Left lung (tissue), 10 donors: ENCODE results near the gene DOCK3. TPM values are rescaled to one million over a fixed set of nuclear protein-coding genes. Genes with fewer than 3 reads are reported as not detected.

Source experiments
- ATAC-seq: fragments of 200-7000 bp; cut with Tn5 transposase; one replicate; pipeline ENCODE4 v1.9.1; 2020; ENCODE audit warnings: moderate library complexity
- DNase-seq, 4 donors: peaks; one replicate each; pipeline ENCODE4 v3.0.0-alpha.2; 2013 to 2020
- H3K27ac ChIP-seq, 2 donors: fragments of 200-600 bp; sonication (generic) in 1 of 2; one replicate each; pipeline versions ENCODE4 v1.5.0 to v1.8.0; 2020 to 2021
- H3K27me3 ChIP-seq, 2 donors: fragments of 200-600 bp; sonication (generic) in 1 of 2; one replicate each; pipeline versions ENCODE4 v1.5.0 to v1.8.0; 2020 to 2021
- H3K36me3 ChIP-seq, 2 donors: fragments of 200-600 bp; sonication (generic) in 1 of 2; one replicate each; pipeline versions ENCODE4 v1.5.0 to v1.8.0; 2020 to 2021
- H3K4me1 ChIP-seq, 2 donors: fragments of 200-600 bp; one replicate each; pipeline ENCODE4 v1.8.0; 2021
- H3K4me3 ChIP-seq, 2 donors: fragments of 200-600 bp; sonication (generic) in 1 of 2; one replicate each; pipeline versions ENCODE4 v1.5.0 to v1.8.0; 2020 to 2021; ENCODE audit warnings: mild to moderate bottlenecking in 1 of 2
- H3K9me3 ChIP-seq, 2 donors: fragments of 200-600 bp; sonication (generic) in 1 of 2; one replicate each; pipeline versions ENCODE4 v1.5.0 to v1.8.0; 2020 to 2021
- CTCF ChIP-seq, 2 donors: fragments of 200-600 bp; sonication (generic) in 1 of 2; IDR thresholded peaks; one replicate each; pipeline versions ENCODE4 v1.5.0 to v1.8.0; 2021; ENCODE audit warnings: antibody characterized with exemption in 2 of 2
- intact Hi-C, 2 donors: fragments of 100-400 bp; cut with DNase I; formaldehyde crosslinking; loops; one replicate each; pipeline versions ENCODE4 v1.11.2 to v1.14.2; 2022
- polyA plus RNA-seq, 6 donors: library from polyadenylated mRNA; unstranded; fragments of 120-200 nt; gene quantifications; one replicate each; pipeline ENCODE4 v1.2.1, GENCODE V29; 2013; ENCODE audit not compliant: insufficient read length in 6 of 6
- total RNA-seq, 2 donors: library from RNA; stranded (reverse); fragmentation: NEBNext Ultra II Directional; extraction: Animal tissue kit (Norgen Biotek cat#: 25700); gene quantifications; one replicate each; pipeline ENCODE4 v1.2.1, GENCODE V29; 2021
- donor health status: DM: no; HTN: yes; CAD: no.
- donor health status: DM: no; HTN: no; CAD: no.

Gene DOCK3
- total and polyA plus RNA-seq, 8 donors = 0.34 to 2.2 (median 1.8) TPM

- Histone ChIP-seq H3K4me3 (no peak overlapping the region), H3K36me3 (no peaks in the 10 kb centered on the region), H3K9me3 (no peaks in the 10 kb centered on the region), H3K4me1 (no peaks in the 10 kb centered on the region), H3K27me3 (no peaks in the 10 kb centered on the region), H3K27ac (no peak overlapping the region)
- intact Hi-C loops = no loop called here
- no peak for TF ChIP-seq CTCF (IDR thresholded peaks at IDR 0.05)
- peak in 1 of 4 donors; percentile 13 for DNase-seq
- ATAC-seq = no peak
Observed at GRCh38 chr3:51139616-51140015, 464.9 kb downstream of the DOCK3 start.

GRCh38 chr3:51141573-51141972, 466.8 kb downstream of the DOCK3 start:
- Histone ChIP-seq H3K27me3 (no peaks in the 10 kb centered on the region), H3K4me3 (no peak overlapping the region), H3K4me1 (no peaks in the 10 kb centered on the region), H3K36me3 (no peaks in the 10 kb centered on the region), H3K9me3 (no peaks in the 10 kb centered on the region), H3K27ac (no peak overlapping the region)
- no peak for DNase-seq
- intact Hi-C loops = no loop called here
- no peak for TF ChIP-seq CTCF (IDR thresholded peaks at IDR 0.05)
- ATAC-seq = no peak

- no peak for TF ChIP-seq CTCF (IDR thresholded peaks at IDR 0.05)
- H3K4me1 ChIP-seq = no peaks in the 10 kb centered on the region
- ATAC-seq (no peak), DNase-seq (no peak)
- no peaks in the 10 kb centered on the region for H3K27me3 ChIP-seq
- H3K27ac ChIP-seq = no peak overlapping the region
- H3K4me3 ChIP-seq = no peak overlapping the region
- intact Hi-C loops = no loop called here
- peaks cover 0 to 3% of the 10 kb centered on the region in 2 donors for H3K9me3 ChIP-seq
- no peaks in the 10 kb centered on the region for H3K36me3 ChIP-seq
Observed at GRCh38 chr3:51145811-51146585, 471.3 kb downstream of the DOCK3 start.

- no peak overlapping the region for H3K27ac ChIP-seq
- intact Hi-C loops = no loop called here
- H3K9me3 ChIP-seq = peaks cover 0 to 3% of the 10 kb centered on the region in 2 donors
- no peaks in the 10 kb centered on the region for H3K36me3 ChIP-seq
- no peak for ATAC-seq
- H3K4me3 ChIP-seq = no peak overlapping the region
- no peak for DNase-seq
- no peaks in the 10 kb centered on the region for H3K4me1 ChIP-seq
- H3K27me3 ChIP-seq = no peaks in the 10 kb centered on the region
- TF ChIP-seq CTCF (IDR thresholded peaks at IDR 0.05) = no peak
Observed at GRCh38 chr3:51146781-51147180, 472.1 kb downstream of the DOCK3 start.

- Histone ChIP-seq H3K4me3 (no peak overlapping the region), H3K4me1 (no peaks in the 10 kb centered on the region), H3K27me3 (no peaks in the 10 kb centered on the region), H3K9me3 (no peaks in the 10 kb centered on the region), H3K36me3 (no peaks in the 10 kb centered on the region), H3K27ac (no peak overlapping the region)
- no peak for DNase-seq
- no peak for ATAC-seq
- no peak for TF ChIP-seq CTCF (IDR thresholded peaks at IDR 0.05)
- intact Hi-C loops = no loop called here
Observed at GRCh38 chr3:51156147-51156546, 481.4 kb downstream of the DOCK3 start.
